HG03103 (cell line): ENCODE results near the gene PIK3R5.

Experiments
- ATAC-seq: cut with Tn5 transposase; IDR thresholded peaks from one replicate; pipeline ENCODE4 v1.9.1; 2021; ENCODE audit warnings: low read depth; ENCODE audit not compliant: unreplicated experiment

Gene PIK3R5

GRCh38 chr17:8837563-8838075 is 127.9 kb downstream of the PIK3R5 start:
- ATAC-seq = no peak

DNA sequence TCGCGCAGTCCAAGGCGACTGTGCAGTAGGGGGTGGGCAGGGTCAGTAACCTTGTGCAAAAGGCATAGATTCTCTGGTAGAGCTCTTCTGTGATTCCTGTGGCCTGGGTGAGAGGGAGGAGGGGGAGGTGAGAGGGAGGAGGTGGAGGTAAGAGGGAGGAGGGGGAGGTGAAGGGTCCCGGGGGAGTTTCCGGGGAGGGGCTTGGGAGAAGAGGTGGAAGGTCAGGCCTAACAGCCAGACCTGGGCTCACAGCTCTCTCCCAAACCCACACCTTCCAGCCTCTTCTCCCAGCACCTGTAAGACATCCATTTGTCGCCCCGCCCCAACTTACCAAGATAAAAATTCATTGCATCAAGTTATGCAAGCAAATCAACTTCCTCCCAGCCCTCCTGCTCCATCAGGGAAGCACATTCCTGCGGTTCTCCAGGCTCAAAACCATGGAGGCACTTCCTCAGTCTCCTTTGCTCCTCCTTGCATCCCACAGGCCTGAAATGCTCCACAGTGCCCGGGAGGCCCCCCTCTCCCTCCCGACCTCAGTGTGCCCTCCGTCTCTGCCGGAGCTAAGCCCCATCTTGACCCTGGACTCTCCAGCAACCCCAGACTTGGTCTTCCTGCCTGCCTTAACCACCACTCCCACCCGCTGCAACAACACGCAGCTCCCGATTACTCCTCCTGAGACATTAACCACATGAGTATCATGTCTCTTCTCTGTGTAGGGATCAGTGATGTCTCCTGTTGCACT is 128.5 kb downstream of the PIK3R5 start:
- ATAC-seq = no peak

GRCh38 chr17:8835631-8836364 is 129.7 kb downstream of the PIK3R5 start:
- no peak for ATAC-seq

DNA sequence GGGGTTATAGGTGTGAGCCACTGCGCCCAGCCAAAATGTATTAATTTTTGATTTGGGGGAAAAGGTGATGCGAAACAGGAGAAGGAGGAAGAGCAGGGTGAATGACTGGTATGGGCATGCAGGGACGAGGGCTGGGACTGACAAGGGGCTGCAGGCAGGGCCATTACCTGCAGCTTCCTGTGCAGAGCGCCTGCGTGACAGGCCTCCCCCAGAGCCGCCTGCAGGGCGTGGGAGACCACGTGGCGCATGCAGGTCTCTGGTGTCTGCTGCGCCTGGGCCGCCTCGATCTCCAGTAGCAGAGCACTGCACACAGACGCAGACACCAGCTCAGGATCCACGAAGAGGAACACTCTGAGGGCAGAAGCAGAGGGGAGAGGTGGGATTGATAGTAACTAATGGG is 130.4 kb downstream of the PIK3R5 start:
- no peak for ATAC-seq

DNA sequence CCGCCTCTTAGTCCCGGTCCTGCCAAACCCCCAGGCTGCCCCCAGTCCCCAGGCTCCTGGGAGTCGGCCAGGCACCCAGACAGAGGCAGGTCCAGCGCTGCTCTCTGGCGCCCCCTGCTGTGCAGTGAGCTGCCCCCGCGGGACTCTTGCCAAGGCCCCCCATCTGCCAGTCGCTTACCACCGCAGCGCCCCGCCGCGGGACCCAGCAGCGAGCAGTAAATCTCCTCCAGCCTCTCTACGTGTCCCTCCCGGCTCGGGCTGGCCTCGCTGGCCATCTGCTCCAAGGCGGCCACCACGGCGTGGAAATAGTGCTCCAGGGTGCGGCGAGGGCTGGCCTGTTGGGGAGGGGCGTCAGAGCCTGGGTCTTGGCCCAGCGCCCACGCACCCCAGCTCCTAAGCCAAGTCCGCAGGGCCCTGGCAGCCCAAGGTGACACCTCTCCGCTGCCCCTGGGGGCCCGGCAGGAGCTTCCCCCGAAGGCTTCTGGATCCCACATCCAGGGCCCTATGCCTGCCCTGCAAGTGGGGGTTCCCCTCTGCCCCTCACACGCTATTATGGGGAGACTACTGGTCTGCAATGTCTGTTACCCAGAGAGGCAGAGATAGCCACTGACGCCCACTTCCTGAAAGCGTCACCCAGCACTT is 132.7 kb downstream of the PIK3R5 start:
- ATAC-seq = no peak

DNA sequence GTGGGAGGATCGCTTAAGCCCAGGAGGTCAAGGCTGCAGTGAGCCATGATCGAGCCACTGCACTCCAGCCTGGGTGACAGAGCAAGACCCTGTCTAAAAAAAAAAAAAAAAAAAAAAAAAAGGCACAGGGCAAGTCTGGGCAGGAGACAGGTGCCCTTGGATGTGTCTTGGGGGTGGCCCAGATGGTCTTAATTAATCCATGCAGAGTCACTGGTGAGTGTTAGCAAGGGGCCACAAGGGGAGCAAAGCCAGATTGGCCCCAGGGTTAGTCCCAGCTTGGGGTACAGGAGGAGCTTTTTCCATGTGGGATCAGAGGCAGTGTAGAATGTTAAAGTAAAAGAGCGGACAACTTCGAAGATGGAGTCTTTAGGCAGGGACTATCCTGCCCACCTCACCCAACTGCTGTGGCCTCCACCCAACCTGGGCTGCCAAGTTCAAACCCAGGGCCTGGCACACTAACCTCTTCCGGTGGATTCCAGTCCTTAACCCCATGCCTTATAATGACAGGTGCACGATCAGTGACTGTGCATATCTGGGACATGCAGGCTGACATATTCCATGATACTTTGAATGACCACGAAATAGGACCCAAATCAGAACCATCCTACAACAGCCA is 134.2 kb downstream of the PIK3R5 start:
- ATAC-seq = no peak

- ATAC-seq = no peak
These were observed 135.4 kb downstream of the PIK3R5 start for GRCh38 chr17:8830141-8830540.

GRCh38 chr17:8829036-8829941 is 136.2 kb downstream of the PIK3R5 start:
- no peak for ATAC-seq
